GM13977 (cell line): ENCODE measurements around the gene SMTNL2.
"Not testable (repeated sequence)": the region's sequence is repeated elsewhere in the genome, so short reads cannot be mapped to it uniquely, and the experiment has no call there.

Experiments
- DNase-seq: peaks from one replicate; pipeline ENCODE4 v3.0.0; 2012; ENCODE audit warnings: low spot score
- CTCF ChIP-seq: IDR thresholded peaks from 2 replicates; pipeline ENCODE4 v1.5.1; 2012; ENCODE audit warnings: mild to moderate bottlenecking, control low read depth; ENCODE audit not compliant: insufficient read depth; ENCODE audit errors: extremely low read depth, missing control alignments
- in situ Hi-C: fragments of 300-500 bp; cut with MboI; formaldehyde crosslinking; loops from one replicate; pipeline ENCODE4 v1.12.0; 2022; ENCODE audit warnings: low sequenced_read_pairs, low pct_unique_long_range_greater_than_20kb, mixed read lengths, inconsistent platforms; ENCODE audit not compliant: unreplicated experiment

Gene SMTNL2

GRCh38 chr17:4622375-4622774 is 38.0 kb downstream of the SMTNL2 start:
- in situ Hi-C loops, result loop anchor here (10.0 kb wide), 2 partner anchors 48 to 198 kb away; no protein-coding TSS in a partner anchor
- DNase-seq, result no peak
- TF ChIP-seq CTCF, result no peak

- TF ChIP-seq CTCF, result no peak
- in situ Hi-C loops, result loop anchor here (10.0 kb wide), 2 partner anchors 48 to 198 kb away; no protein-coding TSS in a partner anchor
- DNase-seq, result no peak
Observed at GRCh38 chr17:4623249-4623648, 38.9 kb downstream of the SMTNL2 start.

GRCh38 chr17:4624451-4624911 is 40.2 kb downstream of the SMTNL2 start:
- in situ Hi-C loops, result loop anchor here (10.0 kb wide), 2 partner anchors 50 to 200 kb away; no protein-coding TSS in a partner anchor
- DNase-seq, result not testable (repeated sequence)

- in situ Hi-C loops, result loop anchor here (10.0 kb wide), 2 partner anchors 50 to 200 kb away; no protein-coding TSS in a partner anchor
- no peak for TF ChIP-seq CTCF
- no peak for DNase-seq
Observed at GRCh38 chr17:4625181-4625617, 40.9 kb downstream of the SMTNL2 start.

GRCh38 chr17:4626734-4627256 is 42.5 kb downstream of the SMTNL2 start:
- in situ Hi-C loops, result loop anchor here (10.0 kb wide), 2 partner anchors 52 to 202 kb away; no protein-coding TSS in a partner anchor
- no peak for TF ChIP-seq CTCF
- no peak for DNase-seq

GRCh38 chr17:4631431-4631830 is 47.1 kb downstream of the SMTNL2 start:
- no peak for TF ChIP-seq CTCF
- in situ Hi-C loops, result no loop called here
- DNase-seq, result no peak

GRCh38 chr17:4631836-4632580 is 47.7 kb downstream of the SMTNL2 start:
- in situ Hi-C loops, result no loop called here
- no peak for DNase-seq

More at GRCh38 chr17:4631836-4632580, 47.7 kb downstream of the SMTNL2 start:
- TF ChIP-seq CTCF, result no peak
